ENCODE data around the gene LILRB1. TPM values are rescaled to one million over a fixed set of nuclear protein-coding genes. Genes with fewer than 3 reads are reported as not detected.

The LILRB1 gene
- total and polyA plus RNA-seq, 9 of the 15 experiments (the other 6 are each of a cell fraction or from before 2014, with no cell fraction given) = not detected

DNA sequence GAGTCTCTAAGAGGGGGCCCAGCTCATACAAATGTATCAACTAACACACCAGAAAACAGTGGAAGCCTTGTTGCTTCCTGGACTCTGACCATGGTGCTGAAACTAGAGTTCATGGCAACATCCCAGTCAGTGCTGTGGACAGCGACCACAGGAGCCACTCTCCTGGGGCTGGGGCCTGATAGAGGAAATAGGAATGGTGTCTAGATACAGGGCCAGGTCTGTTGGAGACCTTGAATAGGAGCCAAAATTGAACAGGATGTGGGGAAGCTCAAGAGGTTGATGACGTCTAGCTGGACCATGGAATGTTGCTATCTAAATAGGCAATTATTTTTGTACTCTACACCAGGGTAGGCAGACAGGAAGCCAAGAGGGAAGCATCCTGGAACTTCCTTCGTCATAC, 54.2 kb downstream of the LILRB1 start (continued):
- TF ChIP-seq E2F1 (CRISPR knock-in tag; IDR thresholded peaks at IDR 0.05) (peak; percentile 83), REST (IDR thresholded peaks at IDR 0.05; ENCODE audit: borderline replicate concordance) (peak; percentile 100), REST (CRISPR knock-in tag; IDR thresholded peaks at IDR 0.05; ENCODE audit: low read depth) (peak; percentile 98), ZNF699 (CRISPR knock-in tag; IDR thresholded peaks at IDR 0.05; ENCODE audit: insufficient replicate concordance) (no peak), RBM17 (IDR thresholded peaks at IDR 0.05; ENCODE audit: borderline replicate concordance, low read depth, low read length) (no peak), MCM7 (IDR thresholded peaks at IDR 0.05) (no peak), TEAD4 (IDR thresholded peaks at IDR 0.05; ENCODE audit: low read length) (no peak), TEAD4 (CRISPR knock-in tag; IDR thresholded peaks at IDR 0.05; ENCODE audit: borderline replicate concordance) (no peak), E2F4 (CRISPR knock-in tag; IDR thresholded peaks at IDR 0.05; ENCODE audit: low read depth) (peak; percentile 72; the same call in 1 of the 2 replicates), FOXJ3 (CRISPR knock-in tag; IDR thresholded peaks at IDR 0.05) (peak; percentile 61; the same call in 1 of the 2 replicates), MIER1 (IDR thresholded peaks at IDR 0.05; ENCODE audit: low read depth) (peak; percentile 98), ZNF707 (CRISPR knock-in tag; conservative IDR thresholded peaks at IDR 0.05) (no peak), HDAC2 (IDR thresholded peaks at IDR 0.05) (peak; percentile 83), TBP (optimal IDR thresholded peaks at IDR 0.05; ENCODE audit: low read depth, low read length) (no peak), NR2C1 (IDR thresholded peaks at IDR 0.05) (no peak), NR2C1 (tag; IDR thresholded peaks at IDR 0.05) (peak; percentile 56; the same call in 1 of the 2 replicates)
- TF ChIP-seq, protein P1, sequence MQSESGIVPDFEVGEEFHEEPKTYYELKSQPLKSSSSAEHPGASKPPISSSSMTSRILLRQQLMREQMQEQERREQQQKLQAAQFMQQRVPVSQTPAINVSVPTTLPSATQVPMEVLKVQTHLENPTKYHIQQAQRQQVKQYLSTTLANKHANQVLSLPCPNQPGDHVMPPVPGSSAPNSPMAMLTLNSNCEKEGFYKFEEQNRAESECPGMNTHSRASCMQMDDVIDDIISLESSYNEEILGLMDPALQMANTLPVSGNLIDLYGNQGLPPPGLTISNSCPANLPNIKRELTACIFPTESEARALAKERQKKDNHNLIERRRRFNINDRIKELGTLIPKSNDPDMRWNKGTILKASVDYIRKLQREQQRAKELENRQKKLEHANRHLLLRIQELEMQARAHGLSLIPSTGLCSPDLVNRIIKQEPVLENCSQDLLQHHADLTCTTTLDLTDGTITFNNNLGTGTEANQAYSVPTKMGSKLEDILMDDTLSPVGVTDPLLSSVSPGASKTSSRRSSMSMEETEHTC (IDR thresholded peaks at IDR 0.05) = no peak
